Right lobe of liver (tissue), 6 donors: ENCODE data around the gene RAB40A. TPM values are rescaled to one million over a fixed set of nuclear protein-coding genes. Genes with fewer than 3 reads are reported as not detected.
"Not testable (repeated sequence)": the region's sequence is repeated elsewhere in the genome, so short reads cannot be mapped to it uniquely, and the experiment has no call there.

Experiments
- ATAC-seq, 4 donors: fragments of 200-7000 bp; cut with Tn5 transposase; one replicate each; pipeline ENCODE4 v1.9.1; 2020; ENCODE audit warnings: mild to moderate bottlenecking in 4 of 4, moderate library complexity in 4 of 4
- DNase-seq, 3 donors: peaks; one replicate each; pipeline ENCODE4 v3.0.0-alpha.2; 2020
- H3K27ac ChIP-seq, 3 donors: fragments of 200-600 bp; one replicate each; pipeline ENCODE4 v1.8.0; 2022
- H3K27me3 ChIP-seq, 2 donors: fragments of 200-600 bp; one replicate each; pipeline ENCODE4 v1.8.0; 2022
- H3K36me3 ChIP-seq, 4 donors: fragments of 200-600 bp; sonication (generic) in 1 of 4; one replicate each; pipeline versions ENCODE4 v1.5.1 to v1.8.0; 2017 to 2022; ENCODE audit warnings: control low read depth in 1 of 4
- H3K4me1 ChIP-seq, 4 donors: fragments of 200-600 bp; sonication (generic) in 1 of 4; one replicate each; pipeline versions ENCODE4 v1.5.1 to v1.8.0; 2017 to 2022; ENCODE audit warnings: control low read depth in 1 of 4
- H3K4me3 ChIP-seq, 3 donors: fragments of 200-600 bp; one replicate each; pipeline ENCODE4 v1.8.0; 2022
- H3K9me3 ChIP-seq, 4 donors: fragments of 200-600 bp; sonication (generic) in 1 of 4; one replicate each; pipeline versions ENCODE4 v1.5.1 to v1.8.0; 2017 to 2022; ENCODE audit warnings: control low read depth in 1 of 4
- CTCF ChIP-seq, 4 donors: fragments of 200-600 bp in 3 of 4; fragments of 450-650 bp in 1 of 4; IDR thresholded peaks; one replicate each; pipeline versions ENCODE4 v1.5.1 to v1.8.0; 2016 to 2022; ENCODE audit warnings: antibody characterized with exemption in 4 of 4, mild to moderate bottlenecking in 2 of 4
- POLR2A ChIP-seq: fragments of 450-650 bp; IDR thresholded peaks from one replicate; pipeline ENCODE4 v1.6.1; 2017; ENCODE audit warnings: antibody characterized with exemption, mild to moderate bottlenecking
- WGBS: methylation state at CpG from one replicate; pipeline ENCODE4 v1.1.6; 2018; ENCODE audit warnings: low coverage, low lambda C conversion rate; ENCODE audit not compliant: insufficient coverage; ENCODE audit errors: missing lambda C conversion rate; 5-methylcytosine and 5-hydroxymethylcytosine counted together
- intact Hi-C, 2 donors: fragments of 100-400 bp; cut with DNase I; formaldehyde crosslinking; loops; one replicate each; pipeline versions ENCODE4 v1.11.2 to v1.14.1; 2022
- total RNA-seq, 6 experiments: library from RNA; depleted of rRNA in 2 of 6; stranded (reverse); fragments of >200 nt in 2 of 6; fragmentation: NEBNext Ultra II Directional in 3 of 6; extraction: Animal tissue kit (Norgen Biotek cat#: 25700) in 3 of 6; gene quantifications; one replicate each; pipeline versions ENCODE4 v1.1.0 to v1.2.4, GENCODE V29; 2016 to 2023
- donor health status: DM: no; HTN: yes; CAD: no.
- donor health status: DM: no; HTN: no; CAD: no.
- donor health status: DM: no; HTN: no; CAD: no.
- donor health status: DM: no; HTN: yes; CAD: no.
- donor health status: DM: no; HTN: yes; CAD: no.

Gene RAB40A
- total RNA-seq, 6 experiments from 2014 or later, result 0.12 to 0.49 (median 0.24) TPM; not detected in 2

- ATAC-seq (no peak), DNase-seq (no peak)
- intact Hi-C loops, result loop anchor here in 1 of 2 donors (10.0 kb wide), 1 partner anchor 116 kb away; no protein-coding TSS in a partner anchor
- Histone ChIP-seq H3K27me3 (no peaks in the 10 kb centered on the region), H3K4me3 (no peak overlapping the region), H3K4me1 (no peaks in the 10 kb centered on the region), H3K36me3 (no peaks in the 10 kb centered on the region), H3K9me3 (no peaks in the 10 kb centered on the region), H3K27ac (no peak overlapping the region)
- TF ChIP-seq POLR2A (no peak), CTCF (IDR thresholded peaks at IDR 0.05) (no peak)
- 92% methylated on average over 1 of the region's 1 CpG for WGBS
Observed at GRCh38 chrX:103461156-103461555, 58.1 kb downstream of the RAB40A start.

- not testable (repeated sequence) for H3K9me3 ChIP-seq, H3K4me3 ChIP-seq, H3K27me3 ChIP-seq, DNase-seq, H3K27ac ChIP-seq, H3K4me1 ChIP-seq, ATAC-seq, H3K36me3 ChIP-seq
- 87% methylated on average over 4 of the region's 15 CpGs for WGBS
- intact Hi-C loops, result loop anchor here in 1 of 2 donors (10.0 kb wide), 1 partner anchor 115 kb away; no protein-coding TSS in a partner anchor
Observed at GRCh38 chrX:103460001-103460755, 59.1 kb downstream of the RAB40A start.

- intact Hi-C loops, result no loop called here
- Histone ChIP-seq H3K36me3 (no peaks in the 10 kb centered on the region), H3K27ac (no peak overlapping the region), H3K4me3 (no peak overlapping the region), H3K27me3 (no peaks in the 10 kb centered on the region), H3K4me1 (no peaks in the 10 kb centered on the region), H3K9me3 (no peaks in the 10 kb centered on the region)
- ATAC-seq, result no peak
- TF ChIP-seq CTCF (IDR thresholded peaks at IDR 0.05) (no peak), POLR2A (no peak)
- DNase-seq, result no peak
- 86% methylated on average over 2 of the region's 2 CpGs for WGBS
Observed at GRCh38 chrX:103453655-103454054, 65.6 kb downstream of the RAB40A start.

Other genes starting within 250 kb of the RAB40A start
- not detected for gene TCEAL5, start 242.7 kb downstream of the RAB40A start, total RNA-seq
- 1 to 10 TPM in 3 of 6 experiments, not detected in 3; 1.9 to 2.1 (median 2.1) TPM for gene BEX2, start 208.5 kb downstream of the RAB40A start, total RNA-seq
- gene TCEAL7, start 189.2 kb downstream of the RAB40A start, total RNA-seq, result 1 to 10 TPM in 1 of 6 experiments, under 1 TPM in 2, not detected in 3; 0.34 to 1.2 (median 0.62) TPM
- gene TCEAL9, start 163.0 kb downstream of the RAB40A start, total RNA-seq, result 10 to 100 TPM in 3 of 6 experiments, 1 to 10 TPM in 3; 2.5 to 14.3 (median 9.1) TPM
- gene BEX3, start 143.0 kb downstream of the RAB40A start, total RNA-seq, result 10 to 100 TPM; 19.9 to 40.1 (median 35.6) TPM
- 10 to 100 TPM; 23.3 to 34.5 (median 28.1) TPM for gene TCEAL4, start 66.0 kb upstream of the RAB40A start, total RNA-seq
- gene TCEAL3, start 88.5 kb upstream of the RAB40A start, total RNA-seq, result 1 to 10 TPM; 1.1 to 3.8 (median 2.0) TPM
- gene TCEAL1, start 109.5 kb upstream of the RAB40A start, total RNA-seq, result 10 to 100 TPM in 2 of 6 experiments, 1 to 10 TPM in 4; 5.6 to 14.6 (median 7.8) TPM
- 100 to 1,000 TPM; 148 to 252 (median 183) TPM for gene MORF4L2, start 167.2 kb upstream of the RAB40A start, total RNA-seq
- gene TMEM31, start 191.4 kb upstream of the RAB40A start, total RNA-seq, result under 1 TPM in 1 of 6 experiments, not detected in 5; 0.37 TPM